HG03521 (cell line): ENCODE measurements around the gene EFNA3.
A peak's percentile ranks its signal among the peaks of the same experiment; 100 is the strongest.

Experiments used
- ATAC-seq: cut with Tn5 transposase; IDR thresholded peaks from one replicate; pipeline ENCODE4 v1.9.1; 2021; ENCODE audit warnings: mild to moderate bottlenecking, moderate library complexity; ENCODE audit not compliant: unreplicated experiment

EFNA3 gene

GRCh38 chr1:155048449-155049334 is 29.9 kb upstream of the EFNA3 start:
- no peak for ATAC-seq

GRCh38 chr1:155049651-155050559 is 28.7 kb upstream of the EFNA3 start:
- no peak for ATAC-seq

- peak; percentile 65 for ATAC-seq
Observed at GRCh38 chr1:155050560-155051341, 27.9 kb upstream of the EFNA3 start, which contains the start of gene ADAM15. TSS of gene ADAM15 (plus strand) at chr1:155051316. CDS start at chr1:155051387, 71 bp downstream.

- no peak for ATAC-seq
Observed at GRCh38 chr1:155051342-155051776, 27.3 kb upstream of the EFNA3 start.

GRCh38 chr1:155051777-155052398 is 26.7 kb upstream of the EFNA3 start:
- ATAC-seq: no peak

GRCh38 chr1:155052439-155053395 is 25.9 kb upstream of the EFNA3 start:
- ATAC-seq: no peak

GRCh38 chr1:155053531-155054105 is 25.0 kb upstream of the EFNA3 start:
- no peak for ATAC-seq

GRCh38 chr1:155057104-155057503 is 21.5 kb upstream of the EFNA3 start:
- no peak for ATAC-seq

GRCh38 chr1:155057788-155058211 is 20.8 kb upstream of the EFNA3 start:
- no peak for ATAC-seq

- ATAC-seq: no peak
Observed at GRCh38 chr1:155060736-155061135, 17.9 kb upstream of the EFNA3 start.

- ATAC-seq: peak; percentile 46
Observed at GRCh38 chr1:155061381-155062150, 17.1 kb upstream of the EFNA3 start.

GRCh38 chr1:155062151-155062686 is 16.4 kb upstream of the EFNA3 start:
- no peak for ATAC-seq

GRCh38 chr1:155062702-155063411 is 15.8 kb upstream of the EFNA3 start:
- ATAC-seq: no peak

GRCh38 chr1:155063550-155064110 is 15.0 kb upstream of the EFNA3 start, which contains the start of gene EFNA4:
TSS of gene EFNA4 (plus strand) at chr1:155063740. CDS start at chr1:155063824, 84 bp downstream.
- ATAC-seq: peak; percentile 63

- no peak for ATAC-seq
Observed at GRCh38 chr1:155064111-155064831, 14.4 kb upstream of the EFNA3 start.

GRCh38 chr1:155064832-155065429 is 13.7 kb upstream of the EFNA3 start:
- no peak for ATAC-seq
